A172 (cell line): ENCODE data around the gene CDH22. TPM values are rescaled to one million over a fixed set of nuclear protein-coding genes. Genes with fewer than 3 reads are reported as not detected.

ENCODE experiments used
- total RNA-seq: library from RNA; depleted of rRNA; stranded (reverse); fragments of >200 nt; shearing (Covaris generic); gene quantifications from 2 replicates; pipeline ENCODE4 v1.2.3, GENCODE V29; 2014; rRNA removed

The CDH22 gene
- total RNA-seq, 1 experiment from 2014 or later, result not detected

Other genes starting within 250 kb of the CDH22 start
- gene NCOA5, start 218.5 kb downstream of the CDH22 start, total RNA-seq, result 31.2 and 40.3 TPM in 2 replicates
- gene CD40, start 190.2 kb downstream of the CDH22 start, total RNA-seq, result not detected in 2 replicates
- 33.4 and 44.9 TPM in 2 replicates for gene ELMO2, start 98.1 kb upstream of the CDH22 start, total RNA-seq
- 0.12 TPM in 1 of 2 replicates, not detected in the other for gene ZNF334, start 205.1 kb upstream of the CDH22 start, total RNA-seq
- not detected in 2 replicates for gene OCSTAMP, start 242.2 kb upstream of the CDH22 start, total RNA-seq